ENCODE results near the gene ZKSCAN3.
"Not testable (repeated sequence)": the region's sequence is repeated elsewhere in the genome, so short reads cannot be mapped to it uniquely, and the experiment has no call there.

GRCh38 chr6:28359562-28359961 is 9.8 kb downstream of the ZKSCAN3 start:
- not testable (repeated sequence) for TF ChIP-seq CTCF, POLR2A (IDR thresholded peaks at IDR 0.05)

Measured in lower leg skin (tissue), 3 donors.